ENCODE measurements around the gene MT1HL1.

DNA sequence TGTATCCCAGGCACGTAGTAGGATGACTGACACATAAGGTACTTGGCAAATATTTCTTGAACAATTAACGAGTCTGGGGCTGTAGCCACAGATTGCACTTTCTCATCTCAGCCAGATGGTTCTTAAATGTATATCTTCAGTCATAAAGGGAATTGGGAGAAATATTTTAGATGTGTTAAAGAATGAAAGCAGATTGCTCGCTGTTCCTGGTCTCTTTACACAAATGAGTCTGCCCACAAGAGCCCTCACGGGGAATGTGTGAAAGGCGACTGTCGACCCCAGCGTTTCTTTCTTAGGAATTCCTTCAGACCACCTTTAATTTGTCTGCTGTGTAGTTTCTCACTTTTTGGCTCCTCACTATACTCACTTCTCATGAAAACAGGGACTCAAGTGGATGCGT, 725 bp downstream of the MT1HL1 start:
- no peak for TF ChIP-seq POLR2AphosphoS5 (IDR thresholded peaks at IDR 0.05)
- TF ChIP-seq CTCF (IDR thresholded peaks at IDR 0.05) = no peak
- no peak for TF ChIP-seq POLR2A (IDR thresholded peaks at IDR 0.05)
